HG02943 (cell line): ENCODE results near the gene MAGEF1.

Experiments
- ATAC-seq: cut with Tn5 transposase; IDR thresholded peaks from one replicate; pipeline ENCODE4 v1.9.1; 2021; ENCODE audit warnings: mild to moderate bottlenecking, low read depth, moderate library complexity; ENCODE audit not compliant: unreplicated experiment

Gene MAGEF1

GRCh38 chr3:184693011-184693975 lies 18.6 kb downstream of the MAGEF1 start:
- ATAC-seq, result no peak

GRCh38 chr3:184691397-184692231 lies 20.2 kb downstream of the MAGEF1 start:
- no peak for ATAC-seq

- no peak for ATAC-seq
Measured at GRCh38 chr3:184690192-184690883, 21.5 kb downstream of the MAGEF1 start.

- no peak for ATAC-seq
Measured at GRCh38 chr3:184688882-184689271, 23.0 kb downstream of the MAGEF1 start.

GRCh38 chr3:184688251-184688881 lies 23.5 kb downstream of the MAGEF1 start:
- ATAC-seq, result no peak

- no peak for ATAC-seq
Measured at GRCh38 chr3:184687363-184688015, 24.4 kb downstream of the MAGEF1 start.

- ATAC-seq, result no peak
Measured at GRCh38 chr3:184685646-184686045, 26.2 kb downstream of the MAGEF1 start.

- ATAC-seq, result no peak
Measured at GRCh38 chr3:184685055-184685454, 26.8 kb downstream of the MAGEF1 start.

GRCh38 chr3:184683900-184684560 lies 27.8 kb downstream of the MAGEF1 start:
- ATAC-seq, result no peak

- no peak for ATAC-seq
Measured at GRCh38 chr3:184683234-184683633, 28.6 kb downstream of the MAGEF1 start.

- no peak for ATAC-seq
Measured at GRCh38 chr3:184682671-184683070, 29.2 kb downstream of the MAGEF1 start.

GRCh38 chr3:184680385-184681345 lies 31.2 kb downstream of the MAGEF1 start:
- ATAC-seq, result no peak

- ATAC-seq, result no peak
Measured at GRCh38 chr3:184679056-184679816, 32.6 kb downstream of the MAGEF1 start.

GRCh38 chr3:184678317-184679055 lies 33.4 kb downstream of the MAGEF1 start:
- no peak for ATAC-seq

GRCh38 chr3:184677344-184678316 lies 34.2 kb downstream of the MAGEF1 start:
- no peak for ATAC-seq

- ATAC-seq, result no peak
Measured at GRCh38 chr3:184676927-184677326, 34.9 kb downstream of the MAGEF1 start.
